NCI-H1105 (cell line): ENCODE data around the gene BRSK1.

Experiments
- DNase-seq: peaks from one replicate; lab custom pipeline; 2025; lab: John Stamatoyannopoulos, UW

Gene BRSK1

GRCh38 chr19:55273978-55274707 is 9.7 kb upstream of the BRSK1 start:
- peak; percentile 86 for DNase-seq

DNA sequence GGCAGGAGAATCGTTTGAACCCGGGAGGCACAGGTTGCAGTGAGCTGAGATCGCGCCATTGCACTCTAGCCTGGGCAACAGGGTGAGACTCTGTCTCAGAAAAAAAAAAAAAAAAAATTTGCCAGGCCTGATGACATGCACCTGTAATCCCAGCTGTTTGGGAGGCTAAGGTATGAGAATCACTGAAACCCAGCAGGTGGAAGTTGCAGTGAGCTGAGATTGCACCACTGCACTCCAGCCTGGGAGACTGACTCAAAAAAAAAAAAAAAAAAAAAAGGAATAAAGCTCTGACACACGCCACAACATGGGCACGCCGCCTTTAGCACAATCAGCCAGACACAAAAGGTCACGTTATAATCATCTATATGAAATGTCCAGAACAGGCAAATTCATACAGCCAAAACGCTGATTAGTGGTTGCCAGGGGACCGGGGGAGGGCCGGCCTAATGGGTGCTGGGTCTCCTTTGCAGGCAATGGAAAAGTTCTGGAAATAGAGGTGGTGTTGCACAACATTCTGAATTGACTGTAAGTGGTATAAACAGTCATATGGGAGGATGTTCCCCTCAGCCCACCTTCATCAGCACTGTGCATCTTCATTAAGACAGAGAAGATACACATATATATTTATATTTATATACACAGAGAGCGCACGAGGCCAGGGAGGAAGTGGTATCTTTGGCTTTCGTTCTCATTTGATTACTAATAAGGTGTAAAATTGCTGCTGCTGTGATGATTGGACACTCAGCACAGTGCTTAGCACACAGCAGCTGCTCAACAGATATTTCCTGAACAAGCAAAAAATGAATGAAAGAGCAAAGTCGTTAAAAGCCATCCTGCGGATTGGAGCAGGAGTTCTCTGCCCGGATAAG is 7.7 kb upstream of the BRSK1 start:
- no peak for DNase-seq

DNA sequence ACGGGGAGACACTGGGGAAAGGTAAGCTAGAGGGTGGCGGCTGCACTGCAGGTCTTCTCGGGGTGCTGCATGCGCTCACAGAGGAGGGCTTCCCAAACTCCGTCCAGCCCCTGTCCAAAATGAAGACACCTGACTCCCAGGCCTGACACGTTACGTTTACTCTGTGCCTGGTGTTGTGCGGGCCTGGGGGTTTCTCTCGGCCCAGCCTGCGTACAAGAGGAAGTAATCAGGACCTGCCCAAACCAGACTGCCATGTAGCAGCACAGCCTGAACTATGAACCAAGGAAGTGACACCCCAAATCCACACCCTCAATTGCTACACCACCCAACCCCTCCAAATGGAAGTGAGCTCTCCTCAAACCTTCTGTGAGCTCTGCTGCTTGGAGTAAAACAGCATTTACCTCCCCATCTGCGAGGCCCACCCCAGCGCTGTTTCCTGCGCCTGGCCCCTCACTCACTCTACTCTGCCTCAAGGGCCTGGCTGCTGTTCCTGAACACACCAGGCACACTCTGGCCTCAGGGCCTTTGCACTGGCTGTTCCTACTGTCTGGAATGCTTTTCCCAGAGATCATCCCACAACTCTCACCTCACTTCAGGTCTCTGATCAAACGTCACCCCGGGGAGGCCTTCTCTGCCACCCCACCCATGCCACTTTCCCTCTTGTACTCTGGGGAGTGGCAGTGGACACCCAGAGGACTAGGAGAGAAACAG is 6.9 kb upstream of the BRSK1 start:
- DNase-seq: no peak

DNA sequence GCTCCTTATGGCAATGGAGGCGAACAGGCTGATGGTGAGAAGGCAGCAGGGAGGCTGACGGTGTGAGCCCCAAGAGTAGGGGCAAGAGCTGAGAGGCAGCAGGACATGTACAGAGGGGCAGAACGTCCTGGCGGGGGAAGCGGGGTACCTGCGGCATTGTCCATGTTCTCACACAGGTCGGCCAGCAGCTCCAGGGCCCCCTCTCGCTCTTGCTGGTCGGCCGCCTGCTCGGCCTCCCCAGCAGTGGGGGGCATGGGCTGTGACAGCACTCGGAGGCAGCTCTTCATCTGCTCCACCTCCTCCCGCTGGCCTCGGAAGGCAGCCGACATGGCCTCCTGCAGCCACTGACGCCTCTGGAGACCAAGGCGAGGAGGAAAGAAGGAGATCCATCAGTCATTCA is 6.3 kb upstream of the BRSK1 start:
- DNase-seq: no peak

DNA sequence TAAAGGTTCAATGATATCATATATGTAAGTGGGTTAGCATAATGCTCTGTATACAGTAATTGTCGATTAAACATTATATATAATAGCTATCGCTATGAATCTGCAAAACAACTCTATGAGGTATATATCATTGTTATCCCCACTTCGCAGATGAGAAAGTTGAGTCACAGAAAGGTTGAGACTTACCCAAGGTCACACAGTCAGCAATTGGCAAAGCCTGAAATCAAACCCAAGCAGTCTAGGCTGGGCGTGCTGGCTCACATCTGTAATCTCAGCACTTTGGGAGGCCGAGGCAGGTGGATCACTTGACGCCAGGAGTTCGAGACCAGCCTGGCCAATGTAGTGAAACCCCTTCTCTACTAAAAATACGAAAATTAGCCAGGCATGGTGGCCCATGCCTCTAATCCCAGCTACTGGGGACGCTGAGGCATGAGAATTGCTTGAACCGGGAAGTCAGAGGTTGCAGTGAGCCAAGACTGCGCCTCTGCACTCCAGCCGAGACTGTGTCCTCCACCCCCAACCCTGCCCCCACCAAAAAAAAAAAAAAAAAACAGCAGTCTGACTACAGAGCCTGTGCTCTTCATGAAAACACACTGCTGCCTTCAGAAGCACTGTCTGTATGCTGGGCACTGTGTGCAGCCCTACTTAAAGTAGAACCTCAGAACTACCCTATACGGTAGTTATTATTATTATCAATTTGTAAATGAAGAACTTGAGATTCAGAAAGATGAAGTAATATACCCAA is 5.2 kb upstream of the BRSK1 start:
- DNase-seq: no peak

- DNase-seq: no peak
Observed at GRCh38 chr19:55279340-55279739, 4.5 kb upstream of the BRSK1 start.

- DNase-seq: peak; percentile 99
Observed at GRCh38 chr19:55279770-55280643, 3.8 kb upstream of the BRSK1 start, which contains the start of gene HSPBP1. Gene HSPBP1, minus strand, starts transcription at chr19:55280110. Its CDS starts 502 bp downstream, at chr19:55279608.

DNA sequence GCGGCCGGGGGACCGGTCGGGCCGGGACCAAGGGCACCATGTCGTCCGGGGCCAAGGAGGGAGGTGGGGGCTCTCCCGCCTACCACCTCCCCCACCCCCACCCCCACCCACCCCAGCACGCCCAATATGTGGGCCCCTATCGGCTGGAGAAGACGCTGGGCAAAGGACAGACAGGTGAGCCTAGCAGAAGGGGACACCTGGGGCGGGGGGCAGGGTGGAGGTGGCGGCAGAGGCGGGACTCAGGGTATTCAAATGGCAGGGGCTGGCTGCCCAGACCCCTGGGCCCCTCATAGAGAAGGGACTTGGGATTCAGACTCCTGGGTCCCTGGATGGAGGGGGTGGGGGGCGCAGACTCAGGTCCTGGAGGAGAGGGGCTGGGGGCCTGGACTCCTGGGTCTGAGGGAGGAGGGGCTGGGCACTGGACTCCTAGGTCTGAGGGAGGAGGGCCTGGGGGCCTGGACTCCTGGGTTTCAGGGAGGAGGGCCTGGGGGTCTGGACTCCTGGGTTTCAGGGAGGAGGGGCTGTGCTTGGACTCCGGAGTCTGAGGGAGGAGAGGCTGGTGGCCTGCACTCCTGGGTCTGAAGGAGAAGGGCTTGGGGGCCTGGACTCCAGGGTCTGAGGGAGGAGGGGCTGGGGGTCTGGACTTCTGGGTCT is 735 bp downstream of the BRSK1 start:
- peak; percentile 36 for DNase-seq

GRCh38 chr19:55285229-55285890 is 1.6 kb downstream of the BRSK1 start:
- no peak for DNase-seq

- no peak for DNase-seq
Observed at GRCh38 chr19:55287361-55288079, 3.7 kb downstream of the BRSK1 start.

DNA sequence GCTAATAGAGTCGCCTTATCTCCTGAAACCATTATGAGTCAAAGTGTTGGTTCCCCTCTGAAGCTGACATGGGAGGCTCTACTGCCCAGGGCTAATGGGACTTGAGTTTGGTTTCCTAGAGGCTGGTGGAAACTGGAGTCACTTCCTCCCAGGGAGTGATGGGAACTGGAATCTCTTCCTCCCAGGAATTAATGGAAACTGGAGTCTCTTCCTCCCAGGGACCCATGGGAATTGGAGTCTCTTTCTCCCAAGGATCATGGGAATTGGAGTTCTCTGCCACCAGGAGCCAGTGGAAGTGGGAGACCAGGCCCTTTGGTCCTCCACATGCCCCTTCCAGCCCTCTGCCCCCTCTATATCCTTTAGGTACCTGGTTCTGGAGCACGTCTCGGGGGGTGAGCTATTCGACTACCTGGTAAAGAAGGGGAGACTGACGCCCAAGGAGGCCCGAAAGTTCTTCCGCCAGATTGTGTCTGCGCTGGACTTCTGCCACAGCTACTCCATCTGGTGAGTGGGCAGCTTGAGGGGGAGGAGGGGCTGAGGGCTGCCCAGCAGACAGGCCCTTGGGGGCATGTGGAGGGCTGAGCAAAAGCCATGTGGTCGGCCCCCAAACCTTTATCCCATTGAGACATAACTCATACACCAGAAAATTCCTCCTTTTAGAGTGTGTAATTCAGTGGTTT is 5.5 kb downstream of the BRSK1 start:
- DNase-seq: no peak

GRCh38 chr19:55297267-55297666 is 13.5 kb downstream of the BRSK1 start:
- DNase-seq: no peak

DNA sequence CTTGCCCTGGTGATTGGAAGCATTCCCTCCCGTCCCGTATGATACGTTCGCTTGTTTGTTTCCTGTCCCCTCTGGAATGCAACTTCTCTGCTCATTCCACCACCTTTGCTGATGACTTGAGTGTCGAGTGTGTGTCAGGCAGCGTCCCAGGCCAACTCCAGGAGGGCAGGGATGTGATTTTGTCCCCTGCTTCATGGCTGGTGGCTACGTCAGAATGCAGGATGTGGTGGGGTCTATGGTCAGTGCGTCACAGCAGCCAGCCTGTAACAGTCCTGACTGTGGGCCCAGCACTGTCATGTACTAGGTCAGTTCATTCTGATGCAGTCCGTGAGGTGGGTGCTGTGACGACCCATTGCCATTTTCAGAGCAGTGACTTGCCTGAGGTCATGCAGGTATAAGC is 16.2 kb downstream of the BRSK1 start:
- no peak for DNase-seq

DNA sequence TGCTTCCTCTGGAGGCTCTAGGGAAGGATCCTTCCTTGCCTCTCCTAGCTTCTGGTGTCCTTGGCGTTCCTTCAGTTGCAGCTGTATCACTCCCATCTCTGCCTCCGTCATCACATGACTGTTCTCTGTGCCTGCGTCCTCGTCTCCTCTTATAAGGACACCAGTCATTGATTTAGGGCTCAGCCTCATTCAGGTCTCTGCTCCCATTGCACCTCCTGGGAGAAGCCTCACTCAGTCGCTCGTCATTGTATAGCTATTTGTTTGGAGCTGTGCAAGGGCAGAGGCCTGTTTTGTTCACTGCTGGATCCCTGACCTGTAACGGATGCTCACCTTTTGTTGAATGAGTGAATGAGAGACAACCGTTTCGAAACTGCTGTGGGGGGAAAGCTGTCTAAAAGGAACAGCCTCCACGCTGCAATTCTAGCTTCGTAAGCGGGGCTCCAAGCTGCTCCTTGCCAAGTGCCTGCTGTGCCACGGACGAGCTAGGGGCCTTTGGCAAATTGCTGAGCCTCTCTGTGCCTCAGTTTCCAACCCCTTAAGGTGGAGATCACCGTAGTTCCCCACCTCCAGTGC is 17.2 kb downstream of the BRSK1 start:
- DNase-seq: no peak

DNA sequence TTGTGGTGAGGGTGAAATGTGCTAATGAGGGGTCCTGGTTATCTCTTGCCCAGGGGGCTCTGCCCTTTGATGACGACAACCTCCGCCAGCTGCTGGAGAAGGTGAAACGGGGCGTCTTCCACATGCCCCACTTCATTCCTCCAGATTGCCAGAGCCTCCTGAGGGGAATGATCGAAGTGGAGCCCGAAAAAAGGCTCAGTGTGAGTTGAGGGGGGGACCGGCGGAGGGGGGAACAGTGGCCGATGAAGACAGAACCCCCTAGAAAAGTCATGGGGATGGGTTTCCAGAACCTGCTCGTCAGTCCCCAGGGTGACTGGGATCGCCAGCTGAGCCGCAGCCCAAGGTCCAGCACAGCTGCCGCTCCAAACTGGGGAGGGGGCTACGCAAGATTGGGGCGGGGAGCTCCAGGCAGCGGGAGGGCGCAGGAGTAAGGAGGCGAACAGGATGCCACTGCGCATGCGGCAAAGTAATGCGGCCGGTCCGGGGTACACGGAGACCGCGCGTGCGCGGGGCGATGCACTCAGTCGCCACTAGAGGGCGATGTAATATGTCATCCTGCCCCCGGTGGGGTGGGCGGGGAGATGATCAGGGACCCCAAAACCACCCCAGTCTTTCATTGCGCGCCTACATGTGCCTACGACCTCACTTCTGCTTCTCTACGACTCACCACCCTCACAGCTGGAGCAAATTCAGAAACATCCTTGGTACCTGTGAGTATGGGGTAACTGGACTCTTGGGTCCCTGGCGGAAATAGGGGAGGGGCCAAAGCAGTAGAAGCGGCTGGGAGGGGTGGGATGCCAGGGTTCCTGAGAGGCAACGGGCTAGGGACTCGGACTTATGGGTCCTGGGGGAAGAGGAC is 17.9 kb downstream of the BRSK1 start:
- peak; percentile 85 for DNase-seq

- DNase-seq: no peak
Observed at GRCh38 chr19:55302318-55302703, 18.5 kb downstream of the BRSK1 start.

GRCh38 chr19:55303477-55303876 is 19.7 kb downstream of the BRSK1 start:
- no peak for DNase-seq
